GM12892 (cell line): ENCODE data around the gene ZMYND12.

Source experiments
- POLR2A ChIP-seq: IDR thresholded peaks from 2 replicates; pipeline ENCODE4 v1.6.1; 2011; ENCODE audit warnings: low read depth, low read length, control low read depth
- POLR2AphosphoS5 ChIP-seq: IDR thresholded peaks from 2 replicates; pipeline ENCODE4 v1.6.1; 2011; ENCODE audit warnings: low read depth, low read length, control low read depth

- TF ChIP-seq POLR2A (no peak), POLR2AphosphoS5 (no peak)
These were observed 21.5 kb downstream of the ZMYND12 start for GRCh38 chr1:42434340-42434739.
